NT2/D1 (cell line): Measurements from ENCODE around the gene ASAP2.

Source experiments
- DNase-seq: peaks from one replicate; pipeline ENCODE4 v3.0.0-alpha.2; 2011; ENCODE audit warnings: low read depth, low spot score
- H3K27me3 ChIP-seq: 2 replicates; pipeline ENCODE4 v1.6.0; 2011; ENCODE audit warnings: mild to moderate bottlenecking; ENCODE audit not compliant: insufficient read length, insufficient read depth
- H3K36me3 ChIP-seq: 2 replicates; pipeline ENCODE4 v1.6.1; 2011; ENCODE audit warnings: mild to moderate bottlenecking, low read length, mixed read lengths; ENCODE audit not compliant: insufficient read depth, insufficient read length
- H3K4me1 ChIP-seq: 2 replicates; pipeline ENCODE4 v1.5.1; 2011; ENCODE audit not compliant: insufficient read depth, insufficient read length
- H3K4me3 ChIP-seq: 2 replicates; pipeline ENCODE4 v1.5.1; 2011; ENCODE audit warnings: low read depth; ENCODE audit not compliant: insufficient read length
- H3K9ac ChIP-seq: 2 replicates; pipeline ENCODE4 v1.6.0; 2011; ENCODE audit warnings: low read depth; ENCODE audit not compliant: insufficient read length
- H3K9me3 ChIP-seq: 2 replicates; pipeline ENCODE4 v1.5.1; 2011; ENCODE audit warnings: mild to moderate bottlenecking, low read length; ENCODE audit not compliant: insufficient read depth
- SUZ12 ChIP-seq: IDR thresholded peaks from 2 replicates; pipeline ENCODE4 v1.6.1; 2011; ENCODE audit not compliant: insufficient read length, insufficient read depth; ENCODE audit errors: extremely low read depth
- YY1 ChIP-seq: IDR thresholded peaks from 2 replicates; pipeline ENCODE4 v1.6.1; 2011; ENCODE audit not compliant: insufficient read length, insufficient read depth
- ZNF274 ChIP-seq: IDR thresholded peaks from 2 replicates; pipeline ENCODE4 v1.6.1; 2011; ENCODE audit warnings: mild to moderate bottlenecking, low read depth, low read length

The ASAP2 gene

DNA sequence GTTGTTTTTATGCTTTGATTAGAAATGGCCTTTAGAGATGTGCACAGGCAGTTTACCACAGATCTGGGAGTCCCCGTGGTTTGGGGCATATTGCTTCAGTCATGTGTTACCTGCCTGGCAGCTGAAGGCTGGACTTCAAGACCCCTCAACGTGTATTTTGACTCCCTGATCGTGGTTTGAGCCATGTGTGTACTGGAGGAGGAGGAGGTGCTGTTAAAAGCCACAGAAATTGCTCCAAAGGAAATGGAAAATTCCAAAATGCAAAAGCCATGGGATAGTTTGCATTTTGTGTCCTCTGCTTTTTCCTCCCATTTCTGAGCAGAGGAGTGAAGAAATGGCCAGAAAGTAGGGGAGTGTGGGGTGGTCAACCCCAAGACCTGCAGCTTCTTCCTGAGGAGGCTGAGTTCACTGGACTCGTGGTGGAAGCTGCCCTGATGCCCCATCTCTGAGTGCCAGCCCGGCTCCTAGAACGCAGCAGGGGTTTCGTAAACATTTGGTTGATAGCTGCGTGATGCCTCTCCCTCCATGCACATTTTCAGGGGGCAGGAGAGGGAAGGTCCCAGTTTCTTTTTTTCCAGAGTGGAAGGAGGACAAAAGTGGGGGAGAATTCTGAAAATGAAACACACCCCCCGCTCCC, 171.0 kb downstream of the ASAP2 start:
- peaks cover 31% of the 10 kb centered on the region for H3K36me3 ChIP-seq
- no peak for DNase-seq

DNA sequence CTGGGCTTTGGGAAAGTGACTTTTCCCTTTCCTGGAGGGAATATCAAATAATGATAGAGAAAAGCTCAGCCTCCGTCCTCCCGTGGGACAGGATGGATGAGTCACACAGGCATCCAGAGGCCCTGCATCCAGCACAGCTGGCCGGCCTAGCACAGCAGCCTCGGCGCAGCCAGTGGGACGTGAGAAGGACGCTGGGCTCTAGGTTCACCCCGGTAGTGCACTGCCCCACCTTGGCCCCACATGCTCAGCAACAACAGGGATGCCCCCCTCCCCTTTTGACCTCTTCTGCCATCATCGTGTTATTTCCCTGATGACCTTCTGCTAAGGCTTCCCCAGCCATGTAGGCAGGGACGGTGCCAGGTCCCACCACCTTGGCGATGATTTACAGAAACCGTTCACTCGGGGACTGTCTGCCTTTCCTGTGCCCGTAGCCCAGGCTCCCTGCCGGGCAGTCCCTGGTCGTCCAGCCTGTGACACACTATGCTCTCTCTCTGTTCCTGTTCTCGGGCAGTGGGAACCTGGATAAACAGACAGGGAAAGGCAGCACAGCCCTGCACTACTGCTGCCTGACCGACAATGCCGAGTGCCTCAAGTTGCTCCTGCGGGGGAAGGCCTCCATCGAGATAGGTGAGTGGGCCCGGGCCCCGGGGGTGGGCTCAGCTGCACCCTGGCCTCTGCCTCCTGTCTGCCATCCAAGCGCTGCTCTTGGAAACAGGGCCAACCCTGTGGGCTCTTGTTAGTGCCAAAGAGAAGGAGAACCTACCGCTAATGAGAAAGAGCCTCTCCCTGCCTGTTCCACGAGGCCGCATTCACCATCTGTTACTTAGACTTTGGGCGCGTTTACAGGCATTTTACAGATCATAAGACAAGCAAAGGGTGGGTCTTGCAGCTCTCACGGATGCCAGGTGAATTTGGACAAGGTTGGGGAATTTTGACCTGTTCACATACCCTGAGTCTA, 172.1 kb downstream of the ASAP2 start:
- no peak overlapping the region for H3K4me3 ChIP-seq
- no peaks in the 10 kb centered on the region for H3K9me3 ChIP-seq
- H3K9ac ChIP-seq = no peak overlapping the region
- TF ChIP-seq YY1 (no peak), SUZ12 (no peak), ZNF274 (no peak)
- H3K4me1 ChIP-seq = peaks cover 10% of the 10 kb centered on the region
- DNase-seq = no peak
- peaks cover 26% of the 10 kb centered on the region for H3K36me3 ChIP-seq
- no peaks in the 10 kb centered on the region for H3K27me3 ChIP-seq

More for the DNA sequence above, 171.0 kb downstream of the ASAP2 start:
- TF ChIP-seq YY1 = no peak
- TF ChIP-seq SUZ12 = no peak
- no peak for TF ChIP-seq ZNF274
- Histone ChIP-seq H3K27me3 (no peaks in the 10 kb centered on the region), H3K9ac (no peak overlapping the region), H3K4me3 (no peak overlapping the region), H3K9me3 (no peaks in the 10 kb centered on the region), H3K4me1 (peaks cover 10% of the 10 kb centered on the region)

DNA sequence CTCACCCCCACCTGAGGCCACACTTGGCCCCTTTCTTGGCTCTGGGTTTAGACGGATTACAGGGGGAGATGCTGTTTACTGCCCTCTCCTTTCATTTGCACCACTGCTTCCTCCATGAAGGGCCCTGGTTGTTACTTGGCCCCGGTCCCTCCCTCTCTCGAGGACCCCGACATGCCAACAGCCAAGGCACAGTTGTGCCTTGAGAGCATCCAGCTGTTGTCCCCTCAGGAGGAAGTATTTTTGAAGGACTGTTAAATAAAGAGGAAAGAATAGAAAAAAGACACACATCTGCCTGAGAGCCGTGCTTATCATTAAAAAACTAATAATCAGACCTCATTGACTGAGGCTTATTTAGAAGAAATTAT, 172.8 kb downstream of the ASAP2 start:
- Histone ChIP-seq H3K36me3 (peaks cover 26% of the 10 kb centered on the region), H3K9ac (no peak overlapping the region), H3K4me3 (no peak overlapping the region), H3K27me3 (no peaks in the 10 kb centered on the region), H3K9me3 (no peaks in the 10 kb centered on the region), H3K4me1 (peaks cover 10% of the 10 kb centered on the region)
- no peak for DNase-seq
- TF ChIP-seq YY1 (no peak), ZNF274 (no peak), SUZ12 (no peak)

DNA sequence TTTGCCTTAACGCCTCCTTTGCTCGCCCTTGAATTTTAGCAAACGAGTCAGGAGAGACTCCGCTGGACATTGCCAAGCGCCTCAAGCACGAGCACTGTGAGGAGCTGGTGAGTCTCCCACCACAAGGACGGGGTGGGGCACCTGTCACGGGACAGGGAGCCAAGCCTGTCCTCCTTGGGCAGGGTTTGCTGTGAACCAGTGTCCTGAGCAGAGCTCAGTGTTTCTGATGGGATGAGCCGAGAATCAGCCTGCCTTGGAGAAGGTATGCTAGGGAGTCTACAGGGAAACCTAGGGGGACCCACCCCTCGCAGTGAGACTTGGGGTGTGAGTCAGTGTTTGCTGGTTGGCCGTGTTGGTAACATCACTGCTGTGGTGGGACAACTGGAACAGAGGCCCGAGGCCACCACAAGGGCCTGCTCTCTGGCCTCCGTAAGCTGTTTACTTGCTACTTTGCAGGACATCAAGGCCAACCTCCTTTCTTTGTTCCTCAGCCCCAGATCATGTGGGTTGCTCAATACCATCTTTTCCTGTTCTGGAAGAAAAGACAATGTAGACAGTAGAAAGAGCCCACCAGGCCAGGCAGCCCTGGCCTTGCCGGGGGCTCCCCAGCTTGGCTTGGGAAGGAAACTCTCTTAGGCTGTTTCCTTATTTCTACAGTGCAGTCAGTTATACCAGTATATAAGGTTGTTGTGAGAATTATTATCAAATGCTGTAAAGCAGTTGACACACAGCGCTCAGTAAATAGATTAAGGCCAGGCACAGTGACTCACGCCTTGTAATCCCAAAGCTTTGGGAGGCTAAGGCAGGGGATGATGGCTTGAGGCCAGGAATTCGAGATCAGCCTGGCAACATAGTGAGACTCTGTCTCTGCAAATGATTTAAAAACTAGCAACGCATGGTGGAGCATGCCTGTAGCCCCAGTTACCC, 174.4 kb downstream of the ASAP2 start:
- no peak for DNase-seq
- Histone ChIP-seq H3K4me1 (peaks cover 10% of the 10 kb centered on the region), H3K9ac (no peak overlapping the region), H3K4me3 (no peak overlapping the region), H3K9me3 (no peaks in the 10 kb centered on the region), H3K36me3 (peaks cover 22% of the 10 kb centered on the region), H3K27me3 (no peaks in the 10 kb centered on the region)
- TF ChIP-seq SUZ12 (no peak), YY1 (no peak), ZNF274 (no peak)

DNA sequence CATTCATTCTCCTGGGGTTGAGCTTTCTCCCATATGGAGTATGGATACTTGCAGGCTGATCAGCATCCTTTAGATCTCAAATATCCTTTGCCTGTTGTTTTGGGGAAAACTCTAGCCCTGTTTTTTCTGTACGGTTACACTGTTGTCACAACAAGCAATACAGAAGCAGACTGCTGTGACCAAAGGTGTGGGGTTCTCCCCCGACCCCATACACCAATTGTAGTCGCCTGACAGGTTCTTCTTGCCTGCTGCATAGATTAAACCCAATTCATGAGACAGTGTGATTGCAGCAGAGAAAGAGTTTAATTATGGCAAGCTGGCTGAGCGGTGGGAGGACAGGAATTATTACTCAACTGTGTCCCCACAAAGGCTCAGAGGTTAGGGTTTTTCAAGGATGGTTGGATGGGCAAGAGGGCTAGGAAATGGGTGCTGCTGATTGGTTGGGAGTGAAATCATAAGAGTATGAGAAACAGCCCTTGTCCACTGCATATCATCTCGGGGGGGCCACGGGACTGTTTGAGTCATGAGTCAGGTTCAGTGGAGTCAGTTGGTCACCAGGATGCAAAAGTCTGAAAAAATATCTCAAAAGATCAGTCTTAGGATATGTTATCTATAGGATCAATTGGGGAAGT, 176.1 kb downstream of the ASAP2 start:
- DNase-seq = no peak
- Histone ChIP-seq H3K4me1 (peaks cover 10% of the 10 kb centered on the region), H3K36me3 (peaks cover 22% of the 10 kb centered on the region), H3K4me3 (no peak overlapping the region), H3K9me3 (no peaks in the 10 kb centered on the region), H3K9ac (no peak overlapping the region), H3K27me3 (no peaks in the 10 kb centered on the region)
- TF ChIP-seq YY1 = no peak
- no peak for TF ChIP-seq ZNF274
- no peak for TF ChIP-seq SUZ12

DNA sequence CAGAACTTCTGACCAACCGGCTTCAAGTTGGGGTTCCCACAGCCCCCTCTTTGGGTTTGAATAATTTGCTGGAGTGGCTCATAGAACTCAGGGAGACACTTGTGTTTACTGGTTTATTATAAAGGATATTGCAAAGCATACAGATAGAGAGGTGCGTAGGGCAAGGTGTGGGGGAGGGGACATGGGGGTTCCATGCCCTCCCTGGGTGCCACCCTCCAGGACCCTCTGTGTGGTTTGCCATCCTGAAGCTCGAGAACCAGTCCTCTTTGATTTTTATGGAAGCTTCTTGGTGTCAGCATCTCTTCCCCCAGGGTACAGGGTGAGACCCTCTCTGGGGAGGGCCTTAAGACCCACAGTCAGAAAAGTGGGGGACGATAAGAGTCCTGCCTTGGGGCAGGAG, 177.9 kb downstream of the ASAP2 start:
- TF ChIP-seq SUZ12 (no peak), ZNF274 (no peak), YY1 (no peak)
- Histone ChIP-seq H3K27me3 (no peaks in the 10 kb centered on the region), H3K4me3 (no peak overlapping the region), H3K36me3 (peaks cover 25% of the 10 kb centered on the region), H3K4me1 (peaks cover 11% of the 10 kb centered on the region), H3K9me3 (no peaks in the 10 kb centered on the region), H3K9ac (no peak overlapping the region)
- no peak for DNase-seq
